ENCODE measurements around the gene LPP.

LPP gene

GRCh38 chr3:188798556-188799145, 644.7 kb downstream of the LPP start:
- Histone ChIP-seq H3K4me3 (ENCODE audit: low read depth, low read length, poor library complexity, severe bottlenecking) (no peak overlapping the region), H3F3A (ENCODE audit: insufficient read depth, low read length) (no peaks in the 10 kb centered on the region), H3K27ac (ENCODE audit: low read depth, low read length, poor library complexity, severe bottlenecking) (no peak overlapping the region), H3K9me2 (ENCODE audit: low read depth, low read length) (no peaks in the 10 kb centered on the region), H3K9ac (ENCODE audit: low read length) (no peak overlapping the region), H3K4me2 (ENCODE audit: low read length) (no peak overlapping the region), H4K20me1 (ENCODE audit: insufficient read depth, low read length) (no peaks in the 10 kb centered on the region), H3K9me3 (ENCODE audit: low read length) (no peaks in the 10 kb centered on the region), H2AFZ (ENCODE audit: low read length) (no peak overlapping the region), H3K27me3 (ENCODE audit: insufficient read depth, low read length) (no peaks in the 10 kb centered on the region), H3K36me3 (ENCODE audit: insufficient read depth, low read length) (no peaks in the 10 kb centered on the region), H3K79me2 (ENCODE audit: insufficient read depth, low read length) (no peaks in the 10 kb centered on the region), H3K4me1 (ENCODE audit: insufficient read depth, low read length, severe bottlenecking) (peaks cover 29% of the 10 kb centered on the region)
- TF ChIP-seq EZH2 (IDR thresholded peaks at IDR 0.05; ENCODE audit: borderline replicate concordance, low read length) (no peak), CTCF (IDR thresholded peaks at IDR 0.05; ENCODE audit: low read length) (no peak)

- no peaks in the 10 kb centered on the region for H3K27me3 ChIP-seq (ENCODE audit: insufficient read depth, low read length)
- TF ChIP-seq EZH2 (IDR thresholded peaks at IDR 0.05; ENCODE audit: borderline replicate concordance, low read length) (no peak), CTCF (IDR thresholded peaks at IDR 0.05; ENCODE audit: low read length) (no peak)
These were observed 647.4 kb downstream of the LPP start for GRCh38 chr3:188801393-188801792.

DNA sequence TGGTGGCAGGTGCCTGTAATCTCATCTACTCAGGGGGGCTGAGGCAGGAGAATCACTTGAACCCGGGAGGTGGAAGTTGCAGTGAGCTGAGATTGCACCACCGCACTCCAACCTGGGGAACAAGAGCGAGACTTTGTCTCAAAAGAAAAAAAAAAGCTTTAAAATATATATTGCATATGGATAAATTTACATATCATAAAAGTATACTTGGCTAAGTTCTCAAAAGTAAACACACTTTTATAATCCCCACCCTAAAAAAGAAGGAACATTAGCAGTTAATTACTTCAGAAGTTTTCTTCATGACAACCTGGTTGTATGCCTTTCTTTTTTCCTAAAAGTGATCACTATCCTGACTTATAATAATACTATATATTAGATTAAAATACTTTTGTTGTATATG, 648.7 kb downstream of the LPP start:
- H3K36me3 ChIP-seq (ENCODE audit: insufficient read depth, low read length), result no peaks in the 10 kb centered on the region
- no peak overlapping the region for H3K4me2 ChIP-seq (ENCODE audit: low read length)
- no peaks in the 10 kb centered on the region for H3F3A ChIP-seq (ENCODE audit: insufficient read depth, low read length)
- H3K79me2 ChIP-seq (ENCODE audit: insufficient read depth, low read length), result no peaks in the 10 kb centered on the region
- peaks cover under 1% of the 10 kb centered on the region for H3K4me1 ChIP-seq (ENCODE audit: insufficient read depth, low read length, severe bottlenecking)
- peaks cover 14% of the 10 kb centered on the region for H3K9me3 ChIP-seq (ENCODE audit: low read length)
- H3K4me3 ChIP-seq (ENCODE audit: low read depth, low read length, poor library complexity, severe bottlenecking), result no peak overlapping the region
- no peaks in the 10 kb centered on the region for H3K9me2 ChIP-seq (ENCODE audit: low read depth, low read length)
- no peaks in the 10 kb centered on the region for H3K27me3 ChIP-seq (ENCODE audit: insufficient read depth, low read length)
- no peak overlapping the region for H2AFZ ChIP-seq (ENCODE audit: low read length)
- H3K9ac ChIP-seq (ENCODE audit: low read length), result no peak overlapping the region
- no peaks in the 10 kb centered on the region for H4K20me1 ChIP-seq (ENCODE audit: insufficient read depth, low read length)
- TF ChIP-seq EZH2 (IDR thresholded peaks at IDR 0.05; ENCODE audit: borderline replicate concordance, low read length) (no peak), CTCF (IDR thresholded peaks at IDR 0.05; ENCODE audit: low read length) (no peak)
- no peak overlapping the region for H3K27ac ChIP-seq (ENCODE audit: low read depth, low read length, poor library complexity, severe bottlenecking)

More at GRCh38 chr3:188801393-188801792, 647.4 kb downstream of the LPP start:
- Histone ChIP-seq H3K9me2 (ENCODE audit: low read depth, low read length) (no peaks in the 10 kb centered on the region), H2AFZ (ENCODE audit: low read length) (no peak overlapping the region), H3F3A (ENCODE audit: insufficient read depth, low read length) (no peaks in the 10 kb centered on the region), H3K4me3 (ENCODE audit: low read depth, low read length, poor library complexity, severe bottlenecking) (no peak overlapping the region), H3K4me1 (ENCODE audit: insufficient read depth, low read length, severe bottlenecking) (peaks cover 13% of the 10 kb centered on the region), H3K27ac (ENCODE audit: low read depth, low read length, poor library complexity, severe bottlenecking) (no peak overlapping the region), H4K20me1 (ENCODE audit: insufficient read depth, low read length) (no peaks in the 10 kb centered on the region), H3K9me3 (ENCODE audit: low read length) (peaks cover 4% of the 10 kb centered on the region; the same call in 1 of the 2 replicates), H3K9ac (ENCODE audit: low read length) (no peak overlapping the region), H3K79me2 (ENCODE audit: insufficient read depth, low read length) (no peaks in the 10 kb centered on the region), H3K4me2 (ENCODE audit: low read length) (no peak overlapping the region), H3K36me3 (ENCODE audit: insufficient read depth, low read length) (no peaks in the 10 kb centered on the region)
